ENCODE measurements around the gene NR3C2. TPM values are rescaled to one million over a fixed set of nuclear protein-coding genes. Genes with fewer than 3 reads are reported as not detected.

The NR3C2 gene
- total RNA-seq, 4 donors from 2014 or later = 13.1 to 24.1 (median 14.6) TPM

GRCh38 chr4:148164557-148164956 lies 277.7 kb downstream of the NR3C2 start:
- H3K9me3 ChIP-seq = no peaks in the 10 kb centered on the region
- peak overlapping the region in 1 of 4 donors; percentile 74 for H3K27ac ChIP-seq
- H3K4me3 ChIP-seq = no peak overlapping the region
- DNase-seq (ENCODE audit: low spot score in 2 of 2) = no peak
- peaks cover 0 to 45% (median 16%) of the 10 kb centered on the region in 4 donors for H3K4me1 ChIP-seq
- no peaks in the 10 kb centered on the region for H3K27me3 ChIP-seq
- 35 to 38% methylated on average over 2 of the region's 2 CpGs for WGBS, 2 donors
- no peaks in the 10 kb centered on the region for H3K36me3 ChIP-seq
- TF ChIP-seq EP300 (IDR thresholded peaks at IDR 0.05) = no peak
- TF ChIP-seq CTCF (IDR thresholded peaks at IDR 0.05) = no peak
- no peak for TF ChIP-seq POLR2A (IDR thresholded peaks at IDR 0.05)

- TF ChIP-seq EP300 (IDR thresholded peaks at IDR 0.05) (no peak), CTCF (IDR thresholded peaks at IDR 0.05) (no peak), POLR2A (IDR thresholded peaks at IDR 0.05) (no peak)
- Histone ChIP-seq H3K27me3 (no peaks in the 10 kb centered on the region), H3K4me1 (peaks cover 0 to 39% (median 16%) of the 10 kb centered on the region in 4 donors), H3K4me3 (no peak overlapping the region), H3K27ac (no peak overlapping the region), H3K9me3 (no peaks in the 10 kb centered on the region), H3K36me3 (no peaks in the 10 kb centered on the region)
- 45 to 82% methylated on average over 1 of the region's 1 CpG for WGBS, 2 donors
- no peak for DNase-seq (ENCODE audit: low spot score in 2 of 2)
Observed at GRCh38 chr4:148162991-148163390, 279.2 kb downstream of the NR3C2 start.

- H3K27me3 ChIP-seq = no peaks in the 10 kb centered on the region
- 89 to 98% methylated on average over 5 of the region's 5 CpGs for WGBS, 2 donors
- TF ChIP-seq POLR2A (IDR thresholded peaks at IDR 0.05) (no peak), CTCF (IDR thresholded peaks at IDR 0.05) (no peak)
- H3K9me3 ChIP-seq = no peaks in the 10 kb centered on the region
- no peaks in the 10 kb centered on the region for H3K36me3 ChIP-seq
- H3K27ac ChIP-seq = no peak overlapping the region
- H3K4me1 ChIP-seq = peaks cover 0 to 39% (median 16%) of the 10 kb centered on the region in 4 donors
- DNase-seq (ENCODE audit: low spot score in 2 of 2) = no peak
- H3K4me3 ChIP-seq = no peak overlapping the region
Observed at GRCh38 chr4:148162519-148162918, 279.7 kb downstream of the NR3C2 start.

- TF ChIP-seq POLR2A (IDR thresholded peaks at IDR 0.05) (no peak), EP300 (IDR thresholded peaks at IDR 0.05) (no peak)
- 89 to 95% methylated on average over 2 of the region's 2 CpGs for WGBS, 2 donors
Observed at GRCh38 chr4:148161601-148162000, 280.6 kb downstream of the NR3C2 start.

GRCh38 chr4:148159793-148160192 lies 282.4 kb downstream of the NR3C2 start:
- H3K4me3 ChIP-seq = no peak overlapping the region
- no peaks in the 10 kb centered on the region for H3K36me3 ChIP-seq
- H3K27ac ChIP-seq = no peak overlapping the region
- H3K9me3 ChIP-seq = no peaks in the 10 kb centered on the region
- H3K4me1 ChIP-seq = peaks cover 0 to 14% (median 5%) of the 10 kb centered on the region in 4 donors
- WGBS, 2 donors = 86 to 93% methylated on average over 1 of the region's 1 CpG
- TF ChIP-seq EP300 (IDR thresholded peaks at IDR 0.05) (no peak), POLR2A (IDR thresholded peaks at IDR 0.05) (no peak), CTCF (IDR thresholded peaks at IDR 0.05) (no peak)
- H3K27me3 ChIP-seq = no peaks in the 10 kb centered on the region
- DNase-seq (ENCODE audit: low spot score in 2 of 2) = no peak

More at GRCh38 chr4:148161601-148162000, 280.6 kb downstream of the NR3C2 start:
- H3K27me3 ChIP-seq = no peaks in the 10 kb centered on the region
- no peaks in the 10 kb centered on the region for H3K9me3 ChIP-seq
- no peak overlapping the region for H3K4me3 ChIP-seq
- peaks cover 0 to 32% (median 13%) of the 10 kb centered on the region in 4 donors for H3K4me1 ChIP-seq
- no peaks in the 10 kb centered on the region for H3K36me3 ChIP-seq
- H3K27ac ChIP-seq = no peak overlapping the region
- no peak for DNase-seq (ENCODE audit: low spot score in 2 of 2)

GRCh38 chr4:148154769-148155168 lies 287.4 kb downstream of the NR3C2 start:
- peaks cover 0 to 4% (median 0%) of the 10 kb centered on the region in 3 donors for H3K36me3 ChIP-seq
- no peak for DNase-seq (ENCODE audit: low spot score in 2 of 2)
- H3K9me3 ChIP-seq = no peaks in the 10 kb centered on the region
- no peaks in the 10 kb centered on the region for H3K27me3 ChIP-seq
- no peak for TF ChIP-seq EP300 (IDR thresholded peaks at IDR 0.05)
- TF ChIP-seq POLR2A (IDR thresholded peaks at IDR 0.05) = no peak
- TF ChIP-seq CTCF (IDR thresholded peaks at IDR 0.05) = no peak
- no peak overlapping the region for H3K4me3 ChIP-seq
- H3K4me1 ChIP-seq = peaks cover 0 to 4% (median 0%) of the 10 kb centered on the region in 4 donors
- H3K27ac ChIP-seq = no peak overlapping the region
- 86% methylated on average over 6 of the region's 6 CpGs for WGBS, 2 donors

Data from tibial nerve (tissue), 4 donors.